HG02759 (cell line): ENCODE results near the gene DOHH.

Experiments used
- ATAC-seq: cut with Tn5 transposase; IDR thresholded peaks from one replicate; pipeline ENCODE4 v1.9.1; 2021; ENCODE audit warnings: mild to moderate bottlenecking, moderate library complexity; ENCODE audit not compliant: unreplicated experiment

DOHH gene

DNA sequence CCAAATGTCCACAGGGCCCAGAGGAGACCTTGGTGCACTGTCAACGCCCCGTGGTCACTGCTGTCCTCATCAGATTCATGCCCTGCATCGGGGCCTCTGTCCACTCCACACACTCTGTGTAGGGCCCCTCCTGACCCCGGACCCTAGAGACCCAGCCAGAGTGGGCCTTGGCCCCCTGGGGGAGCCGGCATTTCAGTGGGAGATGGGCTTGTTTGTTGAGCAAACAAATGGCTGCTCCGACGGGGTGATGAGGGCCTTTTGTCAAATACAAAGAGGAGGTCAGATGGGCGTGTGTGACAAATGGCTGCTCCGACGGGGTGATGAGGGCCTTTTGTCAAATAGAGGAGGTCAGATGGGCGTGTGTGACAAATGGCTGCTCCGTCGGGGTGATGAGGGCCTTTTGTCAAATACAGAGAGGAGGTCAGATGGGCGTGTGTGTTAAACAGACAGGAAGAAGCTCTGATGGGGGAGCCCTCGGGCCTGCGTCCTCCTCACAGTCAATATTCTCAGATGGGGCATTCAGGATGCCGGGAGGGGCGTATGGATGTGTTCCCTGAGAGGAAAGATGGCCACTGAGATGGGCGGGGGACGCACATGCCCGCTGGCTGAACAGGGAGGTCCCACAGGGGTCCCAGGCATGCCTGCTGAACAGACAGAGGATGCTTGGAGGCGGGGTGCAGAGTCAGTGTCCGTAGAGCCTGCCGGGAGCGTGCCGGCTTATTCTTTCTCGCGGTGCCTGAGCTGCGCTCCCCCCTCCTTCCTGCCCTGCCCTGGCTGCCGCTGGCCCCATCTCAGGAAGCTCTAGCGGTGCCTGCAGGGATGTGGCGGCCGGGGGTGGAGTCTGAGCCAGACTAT is 56.4 kb downstream of the DOHH start:
- no peak for ATAC-seq

DNA sequence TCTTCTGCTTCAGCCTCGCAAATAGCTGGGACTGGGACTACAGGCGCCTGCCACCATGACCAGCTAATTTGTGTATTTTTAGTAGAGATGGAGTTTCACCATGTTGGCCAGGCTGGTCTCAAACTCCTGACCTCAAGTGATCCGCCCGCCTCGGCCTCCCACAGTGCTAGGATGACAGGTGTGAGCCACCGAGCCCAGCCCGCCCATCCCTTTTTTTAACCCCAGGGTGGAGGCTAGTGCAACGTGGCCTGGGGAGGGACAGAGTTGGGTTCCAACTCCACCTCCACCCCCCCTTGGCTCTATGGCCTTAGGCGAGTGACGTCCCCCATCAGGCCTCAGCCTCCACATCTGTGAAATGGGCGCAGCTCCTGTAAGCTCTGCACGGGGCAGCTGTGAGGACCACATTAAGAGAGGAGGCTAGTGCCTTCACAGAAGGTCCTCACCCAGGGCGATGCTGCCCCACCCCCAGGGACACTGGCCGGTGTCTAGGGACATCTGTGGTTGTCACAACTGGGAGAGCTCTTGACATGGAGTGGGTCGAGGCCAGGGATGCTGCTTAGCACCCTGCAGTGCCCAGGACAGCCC is 57.9 kb downstream of the DOHH start:
- no peak for ATAC-seq

DNA sequence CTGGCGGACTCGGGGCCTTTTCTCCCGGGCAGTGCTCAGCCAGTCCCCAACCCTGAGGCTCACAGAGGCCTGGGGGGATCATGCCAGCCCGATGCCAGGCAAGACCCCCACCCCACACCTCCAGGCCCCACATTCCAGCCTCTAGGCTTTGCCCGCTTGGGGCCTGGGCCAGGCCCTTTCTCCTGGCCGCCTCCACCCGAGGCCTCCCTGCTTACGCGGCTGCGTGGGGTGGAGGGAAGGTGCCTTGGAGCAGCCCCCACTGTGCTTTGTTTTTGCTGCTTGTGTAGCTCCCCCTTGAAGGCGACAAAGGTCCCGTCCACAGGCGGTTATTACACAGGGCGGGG is 58.5 kb downstream of the DOHH start:
- no peak for ATAC-seq

DNA sequence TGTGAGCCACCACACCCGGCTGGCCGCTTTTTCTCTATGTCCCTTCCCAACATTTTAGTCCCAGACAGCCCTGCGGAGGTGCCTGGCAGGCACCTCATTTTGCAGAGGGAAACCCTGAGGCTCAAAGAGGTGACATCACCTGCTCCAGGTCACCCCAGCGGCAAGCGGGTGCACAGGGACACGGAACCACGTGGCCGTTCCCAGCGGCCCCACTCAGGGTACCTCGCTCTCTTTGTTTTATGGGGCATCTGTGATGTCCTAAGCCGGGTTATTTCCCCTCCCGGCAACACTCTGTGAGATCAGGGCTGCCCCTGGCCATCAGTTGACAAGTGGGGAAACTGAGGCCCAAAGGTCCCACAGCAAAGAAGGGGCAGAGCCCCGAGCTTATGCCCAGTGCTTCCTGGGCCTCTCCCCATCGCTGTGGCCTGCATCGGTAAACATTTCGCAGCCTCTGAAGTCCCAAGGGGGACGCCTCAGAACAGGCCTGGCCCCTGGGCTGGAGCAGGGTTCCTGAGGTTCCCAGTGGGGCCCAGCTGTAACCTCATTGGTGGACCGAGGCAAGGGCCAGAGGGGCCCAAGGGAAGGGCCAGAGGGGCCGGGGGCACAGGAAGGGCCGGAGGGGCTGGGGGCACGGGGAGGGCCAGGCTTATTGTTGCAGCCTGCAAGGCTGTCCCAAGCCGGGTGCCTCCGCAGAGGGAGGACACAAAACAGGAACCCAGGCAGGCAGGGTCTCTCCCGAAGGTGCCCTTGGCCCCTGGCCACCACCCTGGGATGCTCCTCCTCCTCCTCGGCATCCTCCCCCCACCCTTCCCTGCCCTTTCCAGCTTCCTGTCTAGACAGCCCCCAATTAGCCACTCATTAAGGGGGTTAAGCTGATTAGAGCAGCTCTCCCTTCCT is 59.1 kb downstream of the DOHH start:
- no peak for ATAC-seq
